IPS-18a (cell line): ENCODE measurements around the gene SULT1A2.
"Not testable (repeated sequence)": the region's sequence is repeated elsewhere in the genome, so short reads cannot be mapped to it uniquely, and the experiment has no call there.

Source experiments
- H3K27ac ChIP-seq: one replicate; pipeline ENCODE4 v1.5.1; 2013; ENCODE audit warnings: low read length
- H3K27me3 ChIP-seq: one replicate; pipeline ENCODE4 v1.6.1; 2013; ENCODE audit warnings: mild to moderate bottlenecking, low read length; ENCODE audit not compliant: control insufficient read depth, insufficient read depth
- H3K36me3 ChIP-seq: one replicate; pipeline ENCODE4 v1.6.1; 2013; ENCODE audit warnings: low read depth, low read length; ENCODE audit not compliant: control insufficient read depth
- H3K4me1 ChIP-seq: one replicate; pipeline ENCODE4 v1.6.1; 2013; ENCODE audit warnings: low read depth, low read length; ENCODE audit not compliant: control insufficient read depth
- H3K4me3 ChIP-seq: one replicate; pipeline ENCODE4 v1.5.1; 2013; ENCODE audit warnings: low read length
- H3K9ac ChIP-seq: one replicate; pipeline ENCODE4 v1.6.1; 2013; ENCODE audit warnings: mild to moderate bottlenecking, low read length, moderate library complexity
- H3K9me3 ChIP-seq: one replicate; pipeline ENCODE4 v1.6.1; 2013; ENCODE audit warnings: low read depth, low read length; ENCODE audit not compliant: control insufficient read depth

SULT1A2 gene

GRCh38 chr16:28596840-28597691, at the start of gene SULT1A2:
SULT1A2 (minus strand) TSS chr16:28597050; CDS start chr16:28595930, 1,120 bp downstream.
- H3K27me3 ChIP-seq: no peaks in the 10 kb centered on the region
- no peak within 1 kb of the TSS for H3K27ac ChIP-seq
- no peaks in the 10 kb centered on the region for H3K36me3 ChIP-seq
- H3K4me1 ChIP-seq: peaks cover 12% of the 10 kb centered on the region
- H3K4me3 ChIP-seq: no peak within 1 kb of the TSS
- no peak within 1 kb of the TSS for H3K9ac ChIP-seq
- no peaks in the 10 kb centered on the region for H3K9me3 ChIP-seq

- not testable (repeated sequence) for H3K4me1 ChIP-seq, H3K27ac ChIP-seq, H3K9me3 ChIP-seq, H3K27me3 ChIP-seq, H3K4me3 ChIP-seq, H3K36me3 ChIP-seq, H3K9ac ChIP-seq
Measured at GRCh38 chr16:28639959-28640358, 43.1 kb upstream of the SULT1A2 start.

GRCh38 chr16:28638359-28638758, 41.5 kb upstream of the SULT1A2 start:
- H3K27ac ChIP-seq, H3K4me1 ChIP-seq, H3K9ac ChIP-seq, H3K36me3 ChIP-seq, H3K9me3 ChIP-seq, H3K27me3 ChIP-seq, H3K4me3 ChIP-seq: not testable (repeated sequence)

GRCh38 chr16:28637765-28638164, 40.9 kb upstream of the SULT1A2 start, which contains the start of gene NPIPB8:
NPIPB8 (plus strand) TSS chr16:28638065; CDS start chr16:28638361, 296 bp downstream.
- not testable (repeated sequence) for H3K27ac ChIP-seq, H3K4me3 ChIP-seq, H3K9ac ChIP-seq, H3K27me3 ChIP-seq, H3K9me3 ChIP-seq, H3K36me3 ChIP-seq, H3K4me1 ChIP-seq

- H3K4me3 ChIP-seq, H3K9ac ChIP-seq, H3K4me1 ChIP-seq, H3K27ac ChIP-seq, H3K27me3 ChIP-seq, H3K9me3 ChIP-seq, H3K36me3 ChIP-seq: not testable (repeated sequence)
Measured at GRCh38 chr16:28636093-28636823, 39.4 kb upstream of the SULT1A2 start.

- not testable (repeated sequence) for H3K36me3 ChIP-seq, H3K27me3 ChIP-seq, H3K9ac ChIP-seq, H3K9me3 ChIP-seq, H3K27ac ChIP-seq, H3K4me1 ChIP-seq, H3K4me3 ChIP-seq
Measured at GRCh38 chr16:28630905-28631304, 34.1 kb upstream of the SULT1A2 start.

- no peaks in the 10 kb centered on the region for H3K9me3 ChIP-seq
- H3K4me3 ChIP-seq: no peak overlapping the region
- no peaks in the 10 kb centered on the region for H3K36me3 ChIP-seq
- no peaks in the 10 kb centered on the region for H3K4me1 ChIP-seq
- H3K27ac ChIP-seq: no peak overlapping the region
- H3K27me3 ChIP-seq: no peaks in the 10 kb centered on the region
- no peak overlapping the region for H3K9ac ChIP-seq
Measured at GRCh38 chr16:28623172-28623711, 26.4 kb upstream of the SULT1A2 start.

- not testable (repeated sequence) for H3K27ac ChIP-seq, H3K9me3 ChIP-seq, H3K27me3 ChIP-seq, H3K4me1 ChIP-seq, H3K36me3 ChIP-seq, H3K4me3 ChIP-seq, H3K9ac ChIP-seq
Measured at GRCh38 chr16:28622532-28623171, 25.8 kb upstream of the SULT1A2 start.

- Histone ChIP-seq H3K36me3 (no peaks in the 10 kb centered on the region), H3K27ac (no peak overlapping the region)
Measured at GRCh38 chr16:28621481-28622155, 24.8 kb upstream of the SULT1A2 start.

GRCh38 chr16:28620316-28620715, 23.5 kb upstream of the SULT1A2 start:
- not testable (repeated sequence) for H3K36me3 ChIP-seq, H3K9me3 ChIP-seq, H3K4me3 ChIP-seq, H3K9ac ChIP-seq, H3K27me3 ChIP-seq, H3K4me1 ChIP-seq, H3K27ac ChIP-seq

More at GRCh38 chr16:28621481-28622155, 24.8 kb upstream of the SULT1A2 start:
- no peaks in the 10 kb centered on the region for H3K9me3 ChIP-seq
- H3K4me3 ChIP-seq: no peak overlapping the region
- peaks cover 8% of the 10 kb centered on the region for H3K4me1 ChIP-seq
- no peaks in the 10 kb centered on the region for H3K27me3 ChIP-seq
- H3K9ac ChIP-seq: no peak overlapping the region

- H3K4me3 ChIP-seq: no peak overlapping the region
Measured at GRCh38 chr16:28617874-28618273, 21.0 kb upstream of the SULT1A2 start.

More at GRCh38 chr16:28617874-28618273, 21.0 kb upstream of the SULT1A2 start:
- H3K4me1 ChIP-seq: peaks cover 8% of the 10 kb centered on the region
- H3K9me3 ChIP-seq: no peaks in the 10 kb centered on the region
- H3K27ac ChIP-seq: no peak overlapping the region
- H3K36me3 ChIP-seq: no peaks in the 10 kb centered on the region
- H3K27me3 ChIP-seq: no peaks in the 10 kb centered on the region
- H3K9ac ChIP-seq: no peak overlapping the region
